ENCODE measurements around the gene TCF7L2. TPM values are rescaled to one million over a fixed set of nuclear protein-coding genes. Genes with fewer than 3 reads are reported as not detected.

Gene TCF7L2
- total and polyA plus RNA-seq, 4 donors, result 9.1 to 32.3 (median 21.4) TPM

- Histone ChIP-seq H3K4me1 (ENCODE audit: control insufficient read depth in 5 of 5, insufficient read depth in 5 of 5, low read length in 5 of 5) (peaks cover 0 to 30% (median 11%) of the 10 kb centered on the region in 5 donors), H3K4me3 (no peak overlapping the region), H3K36me3 (ENCODE audit: control insufficient read depth in 4 of 4, insufficient read depth in 4 of 4, low read length in 4 of 4) (peaks cover 0 to 6% (median 1%) of the 10 kb centered on the region in 4 donors), H3K27ac (ENCODE audit: low read depth in 1 of 2, low read length in 1 of 2) (no peak overlapping the region), H3K27me3 (ENCODE audit: control insufficient read depth in 3 of 3, insufficient read depth in 3 of 3, low read length in 2 of 3) (no peaks in the 10 kb centered on the region), H3K9me3 (ENCODE audit: control insufficient read depth in 4 of 4, insufficient read depth in 3 of 4, low read length in 3 of 4) (no peaks in the 10 kb centered on the region), H3K9ac (ENCODE audit: insufficient read depth in 1 of 2, low read length in 2 of 2) (no peak overlapping the region)
- no peak for TF ChIP-seq CTCF (IDR thresholded peaks at IDR 0.05; ENCODE audit: control extremely low read depth, extremely low read depth)
- DNase-seq (peak in 1 of 3 donors; percentile 50), ATAC-seq (ENCODE audit: insufficient read depth, low FRiP score) (no peak)
- 80 to 83% methylated on average over 8 of the region's 8 CpGs for WGBS, 2 donors
Measured at GRCh38 chr10:113103131-113103840, 153.2 kb downstream of the TCF7L2 start.

GRCh38 chr10:113104047-113104446 is 154.0 kb downstream of the TCF7L2 start:
- ATAC-seq (ENCODE audit: insufficient read depth, low FRiP score), result no peak
- H3K4me3 ChIP-seq, result no peak overlapping the region
- no peak overlapping the region for H3K9ac ChIP-seq (ENCODE audit: insufficient read depth in 1 of 2, low read length in 2 of 2)
- no peaks in the 10 kb centered on the region for H3K27me3 ChIP-seq (ENCODE audit: control insufficient read depth in 3 of 3, insufficient read depth in 3 of 3, low read length in 2 of 3)
- no peak for DNase-seq
- WGBS, 2 donors, result 28 to 56% methylated on average over 3 of the region's 3 CpGs
- no peaks in the 10 kb centered on the region for H3K9me3 ChIP-seq (ENCODE audit: control insufficient read depth in 4 of 4, insufficient read depth in 3 of 4, low read length in 3 of 4)
- no peak overlapping the region for H3K27ac ChIP-seq (ENCODE audit: low read depth in 1 of 2, low read length in 1 of 2)
- peaks cover 0 to 6% (median 1%) of the 10 kb centered on the region in 4 donors for H3K36me3 ChIP-seq (ENCODE audit: control insufficient read depth in 4 of 4, insufficient read depth in 4 of 4, low read length in 4 of 4)
- H3K4me1 ChIP-seq (ENCODE audit: control insufficient read depth in 5 of 5, insufficient read depth in 5 of 5, low read length in 5 of 5), result peaks cover 0 to 29% (median 9%) of the 10 kb centered on the region in 5 donors
- TF ChIP-seq CTCF (IDR thresholded peaks at IDR 0.05; ENCODE audit: control extremely low read depth, extremely low read depth), result no peak

GRCh38 chr10:113108194-113108835 is 158.3 kb downstream of the TCF7L2 start:
- Histone ChIP-seq H3K4me1 (ENCODE audit: control insufficient read depth in 5 of 5, insufficient read depth in 5 of 5, low read length in 5 of 5) (peaks cover 0 to 18% (median 5%) of the 10 kb centered on the region in 5 donors), H3K36me3 (ENCODE audit: control insufficient read depth in 4 of 4, insufficient read depth in 4 of 4, low read length in 4 of 4) (peaks cover 0 to 6% (median 1%) of the 10 kb centered on the region in 4 donors), H3K4me3 (no peak overlapping the region), H3K27ac (ENCODE audit: low read depth in 1 of 2, low read length in 1 of 2) (no peak overlapping the region), H3K9me3 (ENCODE audit: control insufficient read depth in 4 of 4, insufficient read depth in 3 of 4, low read length in 3 of 4) (no peaks in the 10 kb centered on the region), H3K27me3 (ENCODE audit: control insufficient read depth in 3 of 3, insufficient read depth in 3 of 3, low read length in 2 of 3) (no peaks in the 10 kb centered on the region), H3K9ac (ENCODE audit: insufficient read depth in 1 of 2, low read length in 2 of 2) (no peak overlapping the region)
- WGBS, 2 donors, result 80 to 81% methylated on average over 15 of the region's 15 CpGs
- DNase-seq (no peak), ATAC-seq (ENCODE audit: insufficient read depth, low FRiP score) (no peak)
- TF ChIP-seq CTCF (IDR thresholded peaks at IDR 0.05; ENCODE audit: control extremely low read depth, extremely low read depth), result no peak
